ENCODE measurements around the gene LMLN.

- TF ChIP-seq CTCF (optimal IDR thresholded peaks at IDR 0.05 in 1 of 3, IDR thresholded peaks at IDR 0.05 in 1 of 3, conservative IDR thresholded peaks at IDR 0.05 in 1 of 3; ENCODE audit: extremely low read depth in 1 of 3, insufficient read depth in 2 of 3, low read length in 3 of 3) (no peak), EZH2 (IDR thresholded peaks at IDR 0.05; ENCODE audit: low read length) (no peak)
Measured at GRCh38 chr3:197958346-197958745, 1.7 kb upstream of the LMLN start.

Data from keratinocyte (primary cell).